HCT116 (cell line): ENCODE measurements around the gene COQ10A. TPM values are rescaled to one million over a fixed set of nuclear protein-coding genes. Genes with fewer than 3 reads are reported as not detected.

Experiments
- CBX3 ChIP-seq: IDR thresholded peaks from 2 replicates; pipeline ENCODE4 v1.6.1; 2012; ENCODE audit warnings: low read depth
- CEBPB ChIP-seq: IDR thresholded peaks from 2 replicates; pipeline ENCODE4 v1.6.1; 2012; ENCODE audit warnings: low read depth
- CTCF ChIP-seq, 3 experiments: fragments of 200-600 bp in 1 of 3; sonication (generic) in 1 of 3; IDR thresholded peaks in 2 of 3; conservative IDR thresholded peaks in 1 of 3; 2 replicates each; pipeline ENCODE4 v1.5.1; 2012 to 2017; ENCODE audit warnings: low read depth in 2 of 3, low read length in 2 of 3, antibody characterized with exemption in 1 of 3, borderline replicate concordance in 1 of 3, control low read depth in 1 of 3, mild to moderate bottlenecking in 1 of 3, mixed read lengths in 1 of 3, mixed run types in 1 of 3, moderate library complexity in 1 of 3; ENCODE audit not compliant: insufficient read depth in 1 of 3
- FOSL1 ChIP-seq: IDR thresholded peaks from 2 replicates; pipeline ENCODE4 v1.6.1; 2012; ENCODE audit warnings: low read depth
- POLR2A ChIP-seq: IDR thresholded peaks from 2 replicates; pipeline ENCODE4 v1.7.0; 2011; ENCODE audit warnings: borderline replicate concordance; ENCODE audit not compliant: insufficient read depth, insufficient read length; ENCODE audit errors: extremely low read depth
- SRF ChIP-seq: IDR thresholded peaks from 2 replicates; pipeline ENCODE4 v1.6.1; 2012; ENCODE audit warnings: low read depth
- ZBTB33 ChIP-seq: IDR thresholded peaks from 2 replicates; pipeline ENCODE4 v1.6.1; 2011; ENCODE audit warnings: mild to moderate bottlenecking, low read length, moderate library complexity; ENCODE audit not compliant: insufficient replicate concordance; ENCODE audit errors: extremely low read depth
- ZNF274 ChIP-seq: fragments of 200-500 bp; sonication (Bioruptor generic); IDR thresholded peaks from 2 replicates; pipeline ENCODE4 v1.6.1; 2014; ENCODE audit warnings: mild to moderate bottlenecking, low read depth, low read length, inconsistent platforms
- total RNA-seq: library from RNA; stranded (reverse); gene quantifications from one replicate; pipeline ENCODE4 v1.2.1, GENCODE V29; 2021; ENCODE audit not compliant: unreplicated experiment
- TF ChIP-seq, protein P1 (sequence below): IDR thresholded peaks from 2 replicates; pipeline ENCODE4 v1.6.1; 2012; ENCODE audit warnings: low read depth

Gene COQ10A
- total RNA-seq, 1 experiment from 2014 or later: 11.7 TPM

- TF ChIP-seq, protein P1, sequence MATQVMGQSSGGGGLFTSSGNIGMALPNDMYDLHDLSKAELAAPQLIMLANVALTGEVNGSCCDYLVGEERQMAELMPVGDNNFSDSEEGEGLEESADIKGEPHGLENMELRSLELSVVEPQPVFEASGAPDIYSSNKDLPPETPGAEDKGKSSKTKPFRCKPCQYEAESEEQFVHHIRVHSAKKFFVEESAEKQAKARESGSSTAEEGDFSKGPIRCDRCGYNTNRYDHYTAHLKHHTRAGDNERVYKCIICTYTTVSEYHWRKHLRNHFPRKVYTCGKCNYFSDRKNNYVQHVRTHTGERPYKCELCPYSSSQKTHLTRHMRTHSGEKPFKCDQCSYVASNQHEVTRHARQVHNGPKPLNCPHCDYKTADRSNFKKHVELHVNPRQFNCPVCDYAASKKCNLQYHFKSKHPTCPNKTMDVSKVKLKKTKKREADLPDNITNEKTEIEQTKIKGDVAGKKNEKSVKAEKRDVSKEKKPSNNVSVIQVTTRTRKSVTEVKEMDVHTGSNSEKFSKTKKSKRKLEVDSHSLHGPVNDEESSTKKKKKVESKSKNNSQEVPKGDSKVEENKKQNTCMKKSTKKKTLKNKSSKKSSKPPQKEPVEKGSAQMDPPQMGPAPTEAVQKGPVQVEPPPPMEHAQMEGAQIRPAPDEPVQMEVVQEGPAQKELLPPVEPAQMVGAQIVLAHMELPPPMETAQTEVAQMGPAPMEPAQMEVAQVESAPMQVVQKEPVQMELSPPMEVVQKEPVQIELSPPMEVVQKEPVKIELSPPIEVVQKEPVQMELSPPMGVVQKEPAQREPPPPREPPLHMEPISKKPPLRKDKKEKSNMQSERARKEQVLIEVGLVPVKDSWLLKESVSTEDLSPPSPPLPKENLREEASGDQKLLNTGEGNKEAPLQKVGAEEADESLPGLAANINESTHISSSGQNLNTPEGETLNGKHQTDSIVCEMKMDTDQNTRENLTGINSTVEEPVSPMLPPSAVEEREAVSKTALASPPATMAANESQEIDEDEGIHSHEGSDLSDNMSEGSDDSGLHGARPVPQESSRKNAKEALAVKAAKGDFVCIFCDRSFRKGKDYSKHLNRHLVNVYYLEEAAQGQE: no peak
- TF ChIP-seq ZBTB33 (peak; percentile 27), CTCF (IDR thresholded peaks at IDR 0.05 in 2 of 3, conservative IDR thresholded peaks at IDR 0.05 in 1 of 3; ENCODE audit: borderline replicate concordance in 1 of 3, insufficient read depth in 1 of 3, low read depth in 2 of 3, low read length in 2 of 3) (peak; percentile 72 to 97 (median 78)), CEBPB (no peak), CBX3 (peak; percentile 74), ZNF274 (no peak), POLR2A (no peak), FOSL1 (no peak), SRF (no peak)
Observed at GRCh38 chr12:56224102-56224701, 42.5 kb upstream of the COQ10A start, which contains the start of gene NABP2 (continued).
